DOHH2 (cell line): ENCODE data around the gene CDK19.

Experiments used
- EZH2phosphoT487 ChIP-seq: fragments of 200-600 bp; sonication (generic); IDR thresholded peaks from 2 replicates; pipeline ENCODE4 v1.6.1; 2017; ENCODE audit warnings: borderline replicate concordance, mild to moderate bottlenecking, antibody characterized with exemption, low read length, moderate library complexity, mixed read lengths
- TF ChIP-seq, protein P1 (sequence below): fragments of 200-600 bp; sonication (generic); IDR thresholded peaks from one replicate; pipeline ENCODE4 v1.5.1; 2014; ENCODE audit warnings: antibody characterized with exemption, mild to moderate bottlenecking, low read depth, low read length; ENCODE audit not compliant: poor library complexity, severe bottlenecking

DNA sequence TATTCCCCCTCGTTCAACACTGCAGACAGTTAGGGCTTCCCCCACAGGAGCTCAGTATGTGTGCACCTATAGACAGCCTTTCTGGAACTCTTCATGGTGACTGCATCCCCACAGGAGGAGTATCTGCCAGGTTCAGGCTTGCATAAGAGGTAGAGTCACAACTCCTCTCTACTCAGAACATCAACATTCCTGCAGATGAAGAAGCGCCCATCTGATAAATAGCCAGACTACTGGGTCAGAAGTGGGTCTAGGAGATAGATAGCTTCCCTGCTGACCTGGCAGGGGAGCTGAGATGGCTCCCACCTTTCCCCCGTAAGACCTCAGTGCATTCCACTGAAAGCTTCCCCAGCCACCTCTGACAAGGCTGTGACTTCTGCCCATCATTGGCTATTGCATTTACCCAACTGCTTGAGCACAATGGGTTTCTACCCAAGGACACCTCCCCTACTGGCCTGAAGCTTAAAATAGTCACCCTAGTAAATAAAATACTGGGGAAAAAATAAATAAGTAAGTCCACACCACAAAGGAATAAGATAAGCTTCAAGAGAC lies 125.1 kb downstream of the CDK19 start:
- no peak for TF ChIP-seq EZH2phosphoT487
- TF ChIP-seq, protein P1, sequence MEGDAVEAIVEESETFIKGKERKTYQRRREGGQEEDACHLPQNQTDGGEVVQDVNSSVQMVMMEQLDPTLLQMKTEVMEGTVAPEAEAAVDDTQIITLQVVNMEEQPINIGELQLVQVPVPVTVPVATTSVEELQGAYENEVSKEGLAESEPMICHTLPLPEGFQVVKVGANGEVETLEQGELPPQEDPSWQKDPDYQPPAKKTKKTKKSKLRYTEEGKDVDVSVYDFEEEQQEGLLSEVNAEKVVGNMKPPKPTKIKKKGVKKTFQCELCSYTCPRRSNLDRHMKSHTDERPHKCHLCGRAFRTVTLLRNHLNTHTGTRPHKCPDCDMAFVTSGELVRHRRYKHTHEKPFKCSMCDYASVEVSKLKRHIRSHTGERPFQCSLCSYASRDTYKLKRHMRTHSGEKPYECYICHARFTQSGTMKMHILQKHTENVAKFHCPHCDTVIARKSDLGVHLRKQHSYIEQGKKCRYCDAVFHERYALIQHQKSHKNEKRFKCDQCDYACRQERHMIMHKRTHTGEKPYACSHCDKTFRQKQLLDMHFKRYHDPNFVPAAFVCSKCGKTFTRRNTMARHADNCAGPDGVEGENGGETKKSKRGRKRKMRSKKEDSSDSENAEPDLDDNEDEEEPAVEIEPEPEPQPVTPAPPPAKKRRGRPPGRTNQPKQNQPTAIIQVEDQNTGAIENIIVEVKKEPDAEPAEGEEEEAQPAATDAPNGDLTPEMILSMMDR, result no peak
